Neuronal stem cell (in vitro differentiated cells): ENCODE results near the gene HAPSTR1.

Source experiments
- DNase-seq: peaks from one replicate; pipeline ENCODE4 v3.0.0-alpha.2; 2013; ENCODE audit warnings: low spot score
- H2AFZ ChIP-seq: one replicate; pipeline ENCODE4 v1.6.1; 2013; ENCODE audit warnings: mild to moderate bottlenecking, low read length, inconsistent platforms
- H2AK5ac ChIP-seq: 2 replicates; pipeline ENCODE4 v1.6.1; 2013; ENCODE audit warnings: low read depth, mild to moderate bottlenecking, inconsistent platforms, low read length, moderate library complexity, mixed read lengths
- H2BK120ac ChIP-seq: 2 replicates; pipeline ENCODE4 v1.6.1; 2013; ENCODE audit warnings: low read depth, mild to moderate bottlenecking, inconsistent platforms, low read length, moderate library complexity, mixed read lengths
- H2BK12ac ChIP-seq: one replicate; pipeline ENCODE4 v1.6.1; 2013; ENCODE audit warnings: low read length, inconsistent platforms
- H2BK15ac ChIP-seq: 2 replicates; pipeline ENCODE4 v1.6.1; 2013; ENCODE audit warnings: mild to moderate bottlenecking, low read length, inconsistent platforms, mixed read lengths
- H2BK5ac ChIP-seq: one replicate; pipeline ENCODE4 v1.6.1; 2013; ENCODE audit warnings: inconsistent platforms, mild to moderate bottlenecking, low read length, moderate library complexity
- H3K14ac ChIP-seq: one replicate; pipeline ENCODE4 v1.6.1; 2013; ENCODE audit warnings: low read length, inconsistent platforms
- H3K18ac ChIP-seq: 2 replicates; pipeline ENCODE4 v1.6.1; 2013; ENCODE audit warnings: low read length, inconsistent platforms
- H3K23ac ChIP-seq: 2 replicates; pipeline ENCODE4 v1.6.1; 2013; ENCODE audit warnings: low read depth, mild to moderate bottlenecking, mixed read lengths, low read length, inconsistent platforms; ENCODE audit not compliant: poor library complexity
- H3K27ac ChIP-seq: replicated peaks from 3 replicates; pipeline ENCODE4 v1.5.1; 2013; ENCODE audit warnings: low read length, inconsistent platforms
- H3K27me3 ChIP-seq, 3 experiments: 2 replicates each; pipeline ENCODE4 v1.6.1; 2013; ENCODE audit warnings: low read length in 3 of 3, mild to moderate bottlenecking in 2 of 3, inconsistent platforms in 1 of 3, low read depth in 1 of 3, mixed read lengths in 1 of 3, moderate library complexity in 1 of 3; ENCODE audit not compliant: control insufficient read depth in 3 of 3, insufficient read depth in 3 of 3
- H3K36me3 ChIP-seq, 2 donors: replicated peaks in 1 of 2; 2 replicates each; pipeline ENCODE4 v1.6.1; 2013; ENCODE audit warnings: low read length in 2 of 2; ENCODE audit not compliant: control insufficient read depth in 2 of 2, insufficient read depth in 2 of 2
- H3K4ac ChIP-seq: 2 replicates; pipeline ENCODE4 v1.6.1; 2013; ENCODE audit warnings: inconsistent platforms, mild to moderate bottlenecking, low read length, moderate library complexity
- H3K4me1 ChIP-seq, 2 donors: 1 replicate in 1 of 2; 2 replicates in 1 of 2; pipeline ENCODE4 v1.6.1; 2013; ENCODE audit warnings: low read length in 2 of 2, low read depth in 1 of 2; ENCODE audit not compliant: control insufficient read depth in 2 of 2, insufficient read depth in 1 of 2
- H3K4me2 ChIP-seq: one replicate; pipeline ENCODE4 v1.6.1; 2013; ENCODE audit warnings: mild to moderate bottlenecking, low read length, inconsistent platforms; ENCODE audit not compliant: insufficient read depth, poor library complexity, severe bottlenecking
- H3K4me3 ChIP-seq, 2 donors: 2 replicates each; pipeline ENCODE4 v1.5.1; 2013; ENCODE audit warnings: low read length in 2 of 2, mild to moderate bottlenecking in 2 of 2, inconsistent platforms in 1 of 2, moderate library complexity in 1 of 2
- H3K79me1 ChIP-seq: one replicate; pipeline ENCODE4 v1.6.1; 2013; ENCODE audit warnings: low read depth, mild to moderate bottlenecking, inconsistent platforms, low read length, moderate library complexity
- H3K9ac ChIP-seq: one replicate; pipeline ENCODE4 v1.6.1; 2013; ENCODE audit warnings: mild to moderate bottlenecking, low read depth, low read length, inconsistent platforms; ENCODE audit not compliant: poor library complexity
- H3K9me3 ChIP-seq, 2 donors: replicated peaks in 1 of 2; 2 replicates each; pipeline versions ENCODE3 to v1.6.1; 2013; ENCODE audit warnings: low read length in 2 of 2, mild to moderate bottlenecking in 2 of 2, inconsistent platforms in 1 of 2, low read depth in 1 of 2, mixed read lengths in 1 of 2, moderate library complexity in 1 of 2; ENCODE audit not compliant: control insufficient read depth in 2 of 2, insufficient read depth in 1 of 2
- H4K8ac ChIP-seq: one replicate; pipeline ENCODE4 v1.6.1; 2013; ENCODE audit warnings: low read depth, mild to moderate bottlenecking, inconsistent platforms, low read length, moderate library complexity
- H4K91ac ChIP-seq: one replicate; pipeline ENCODE4 v1.6.1; 2013; ENCODE audit warnings: low read length, low read depth, mild to moderate bottlenecking, inconsistent platforms; ENCODE audit not compliant: poor library complexity
- WGBS, 2 donors: extraction: QIAGEN DNeasy Blood & Tissue Kit; methylation state at CpG; one replicate each; pipeline ENCODE4 v1.1.7; 2013; ENCODE audit warnings: missing lambda C conversion rate in 2 of 2, mixed read lengths in 1 of 2; ENCODE audit not compliant: insufficient read length in 2 of 2, insufficient replicate concordance in 1 of 2; ENCODE audit errors: extremely low coverage in 2 of 2; 5-methylcytosine and 5-hydroxymethylcytosine counted together

HAPSTR1 gene

GRCh38 chr16:9055661-9056060, 35.8 kb upstream of the HAPSTR1 start:
- Histone ChIP-seq H3K36me3 (no peaks in the 10 kb centered on the region), H4K8ac (no peak overlapping the region), H3K4me3 (no peak overlapping the region), H3K4ac (no peak overlapping the region), H3K4me1 (peaks cover 0 to 2% of the 10 kb centered on the region in 2 donors), H4K91ac (no peak overlapping the region), H3K27me3 (no peaks in the 10 kb centered on the region), H3K9ac (no peak overlapping the region), H3K18ac (no peak overlapping the region), H2BK15ac (no peak overlapping the region), H2AFZ (no peak overlapping the region), H3K14ac (no peak overlapping the region), H2AK5ac (no peak overlapping the region), H3K27ac (no peak overlapping the region), H3K9me3 (no peaks in the 10 kb centered on the region), H3K4me2 (no peak overlapping the region), H3K23ac (no peak overlapping the region), H3K79me1 (no peaks in the 10 kb centered on the region), H2BK5ac (no peak overlapping the region), H2BK12ac (no peak overlapping the region), H2BK120ac (no peak overlapping the region)
- no CpG with 5 or more reads among the region's 2 CpGs for WGBS, 2 donors
- no peak for DNase-seq

GRCh38 chr16:9056061-9056460, 35.4 kb upstream of the HAPSTR1 start:
- H2BK5ac ChIP-seq, result no peak overlapping the region
- no peak overlapping the region for H2BK15ac ChIP-seq
- H3K27ac ChIP-seq, result no peak overlapping the region
- H3K4me3 ChIP-seq, result no peak overlapping the region
- H3K27me3 ChIP-seq, result no peaks in the 10 kb centered on the region
- no CpG with 5 or more reads among the region's 9 CpGs for WGBS, 2 donors
- peaks cover 0 to 2% of the 10 kb centered on the region in 2 donors for H3K4me1 ChIP-seq
- no peak overlapping the region for H3K18ac ChIP-seq
- H2AFZ ChIP-seq, result no peak overlapping the region
- H2AK5ac ChIP-seq, result no peak overlapping the region
- H3K4ac ChIP-seq, result no peak overlapping the region
- no peak overlapping the region for H2BK12ac ChIP-seq
- no peak overlapping the region for H2BK120ac ChIP-seq
- no peak for DNase-seq
- H3K23ac ChIP-seq, result no peak overlapping the region
- H3K79me1 ChIP-seq, result no peaks in the 10 kb centered on the region
- H3K9ac ChIP-seq, result no peak overlapping the region
- H4K91ac ChIP-seq, result no peak overlapping the region
- H4K8ac ChIP-seq, result no peak overlapping the region
- H3K4me2 ChIP-seq, result no peak overlapping the region
- no peak overlapping the region for H3K14ac ChIP-seq
- no peaks in the 10 kb centered on the region for H3K36me3 ChIP-seq
- no peaks in the 10 kb centered on the region for H3K9me3 ChIP-seq

- no peak overlapping the region for H2BK5ac ChIP-seq
- H3K36me3 ChIP-seq, result no peaks in the 10 kb centered on the region
- no peak overlapping the region for H3K9ac ChIP-seq
- WGBS, 2 donors, result no CpG with 5 or more reads among the region's 9 CpGs
- no peak overlapping the region for H3K18ac ChIP-seq
- no peak overlapping the region for H2BK15ac ChIP-seq
- no peak overlapping the region for H4K91ac ChIP-seq
- DNase-seq, result no peak
- H3K27me3 ChIP-seq, result no peaks in the 10 kb centered on the region
- no peak overlapping the region for H3K27ac ChIP-seq
- H3K4me2 ChIP-seq, result no peak overlapping the region
- H3K79me1 ChIP-seq, result no peaks in the 10 kb centered on the region
- H3K23ac ChIP-seq, result no peak overlapping the region
- H4K8ac ChIP-seq, result no peak overlapping the region
- H2AFZ ChIP-seq, result no peak overlapping the region
- H3K9me3 ChIP-seq, result no peaks in the 10 kb centered on the region
- no peak overlapping the region for H3K4me3 ChIP-seq
- H2AK5ac ChIP-seq, result no peak overlapping the region
- no peak overlapping the region for H3K14ac ChIP-seq
- H2BK120ac ChIP-seq, result no peak overlapping the region
- no peaks in the 10 kb centered on the region for H3K4me1 ChIP-seq
- no peak overlapping the region for H3K4ac ChIP-seq
- H2BK12ac ChIP-seq, result no peak overlapping the region
These were observed 33.2 kb upstream of the HAPSTR1 start for GRCh38 chr16:9058211-9058610.

- H3K9me3 ChIP-seq, result no peaks in the 10 kb centered on the region
- no peak overlapping the region for H3K4me2 ChIP-seq
- no peak overlapping the region for H2AK5ac ChIP-seq
- no peak overlapping the region for H2BK5ac ChIP-seq
- H3K36me3 ChIP-seq, result no peaks in the 10 kb centered on the region
- no peak overlapping the region for H3K14ac ChIP-seq
- H2BK120ac ChIP-seq, result no peak overlapping the region
- no peak overlapping the region for H3K4me3 ChIP-seq
- H3K18ac ChIP-seq, result no peak overlapping the region
- no peak for DNase-seq
- no peak overlapping the region for H4K8ac ChIP-seq
- H3K27me3 ChIP-seq, result no peaks in the 10 kb centered on the region
- H3K27ac ChIP-seq, result no peak overlapping the region
- no peak overlapping the region for H3K4ac ChIP-seq
- no peaks in the 10 kb centered on the region for H3K4me1 ChIP-seq
- H2AFZ ChIP-seq, result no peak overlapping the region
- no peak overlapping the region for H2BK12ac ChIP-seq
- no peak overlapping the region for H4K91ac ChIP-seq
- no peak overlapping the region for H3K23ac ChIP-seq
- no peak overlapping the region for H2BK15ac ChIP-seq
- H3K79me1 ChIP-seq, result no peaks in the 10 kb centered on the region
- H3K9ac ChIP-seq, result no peak overlapping the region
These were observed 31.2 kb upstream of the HAPSTR1 start for GRCh38 chr16:9060225-9060624.
